ENCODE results near the gene BICDL2.

GRCh38 chr16:2987833-2988232, 48.9 kb downstream of the BICDL2 start:
- TF ChIP-seq CTCF (conservative IDR thresholded peaks at IDR 0.05) (no peak), ZFX (IDR thresholded peaks at IDR 0.05) (no peak)

Measured in C4-2B (cell line).